GM19239 (cell line): ENCODE measurements around the gene COQ10A.

Experiments used
- DNase-seq: peaks from one replicate; pipeline ENCODE4 v3.0.0; 2011; ENCODE audit warnings: low spot score; ENCODE audit not compliant: insufficient read length
- FAIRE-seq: peaks from 2 replicates; lab custom pipeline; 2011; peaks lifted over from hg19 to GRCh38; lab: Jason Lieb, UNC

COQ10A gene

DNA sequence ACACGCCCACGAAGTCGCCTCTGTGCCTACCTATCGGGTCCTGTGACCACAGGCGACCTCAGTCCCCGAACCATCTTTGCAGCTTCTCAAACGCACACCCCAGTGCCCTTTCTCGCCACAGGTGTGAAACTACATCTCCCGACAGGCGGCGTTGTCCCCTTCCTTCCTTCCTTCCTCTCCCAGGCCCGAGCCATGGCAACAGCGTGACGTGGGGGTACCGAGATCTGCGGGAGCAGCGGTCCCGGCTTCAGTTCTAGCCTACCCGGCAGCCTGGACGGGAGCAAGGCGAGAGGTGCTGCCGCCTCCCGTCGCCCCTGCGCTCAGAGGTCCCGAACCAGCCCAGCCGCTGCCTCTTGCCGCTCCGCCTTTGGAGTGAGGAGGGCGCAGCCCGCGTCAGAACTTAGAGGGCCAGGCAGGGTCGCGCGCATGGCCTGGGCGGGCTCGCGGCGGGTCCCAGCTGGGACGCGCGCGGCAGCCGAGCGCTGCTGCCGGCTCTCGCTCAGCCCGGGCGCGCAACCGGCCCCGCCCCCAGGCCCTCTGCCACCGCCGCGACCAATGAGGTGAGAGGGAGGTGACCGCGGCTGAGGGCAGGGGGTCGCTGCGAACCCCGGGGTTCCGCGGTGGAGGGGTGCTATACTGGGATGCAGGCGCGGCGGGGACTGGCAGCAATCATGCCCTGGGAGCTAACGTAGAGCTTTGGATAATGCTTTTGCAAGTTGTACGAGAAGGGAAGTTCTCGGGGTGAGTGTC, at the start of gene COQ10A:
Gene COQ10A (plus strand): TSS at position 250 of the 750 bp plus-strand sequence. CDS start 177 bp downstream, at position 427.
- FAIRE-seq (peak; percentile 78), DNase-seq (peak; percentile 90)

DNA sequence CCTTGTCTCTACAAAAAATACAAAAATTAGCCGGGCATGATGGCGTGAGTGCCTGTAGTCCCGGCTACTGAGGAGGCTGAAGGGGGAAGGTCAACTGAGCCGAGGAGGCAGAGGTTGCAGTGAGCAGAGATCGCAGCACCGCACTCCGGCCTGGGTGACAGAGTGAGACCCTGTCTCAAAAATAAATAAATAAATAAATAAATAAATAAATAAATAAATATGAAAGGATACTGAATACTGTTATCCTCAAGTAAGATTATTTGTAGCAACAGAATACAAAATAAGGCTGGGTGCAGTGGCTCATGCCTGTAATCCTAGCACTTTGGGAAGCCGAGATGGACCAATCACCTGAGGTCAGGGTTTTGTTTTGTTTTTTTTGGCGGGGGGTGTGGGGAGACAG, 46.9 kb upstream of the COQ10A start:
- no peak for DNase-seq
- no peak for FAIRE-seq

DNA sequence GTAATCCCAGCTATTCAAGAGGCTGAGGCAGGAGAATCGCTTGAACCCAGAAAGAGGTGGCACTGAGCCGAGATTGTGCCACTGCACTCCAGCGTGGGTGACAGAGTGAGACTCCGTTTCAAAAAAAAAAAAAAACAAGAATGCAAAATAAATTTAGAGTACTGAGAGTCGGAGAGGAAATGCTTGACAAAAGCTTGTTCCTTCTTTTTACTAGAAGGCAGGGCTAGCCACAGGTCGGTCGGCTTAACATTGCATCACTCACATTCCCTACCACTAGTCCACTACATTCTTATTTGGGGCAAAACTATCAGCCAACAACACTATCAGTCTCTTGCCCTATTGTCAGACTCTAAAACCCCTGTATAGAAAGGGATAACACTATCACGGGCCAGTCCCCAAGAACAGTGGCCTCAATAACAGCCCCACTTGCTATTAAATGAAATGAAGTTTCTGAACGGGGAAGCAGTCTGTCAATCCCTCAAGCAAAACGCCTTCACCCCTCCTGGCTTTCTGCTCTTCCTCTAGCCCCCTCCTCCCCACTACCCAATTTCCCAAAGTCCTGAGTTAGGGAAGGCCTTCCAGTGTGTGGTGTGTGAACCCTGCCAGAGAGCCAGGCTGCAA, 46.0 kb upstream of the COQ10A start:
- DNase-seq = no peak
- FAIRE-seq = peak; percentile 11

DNA sequence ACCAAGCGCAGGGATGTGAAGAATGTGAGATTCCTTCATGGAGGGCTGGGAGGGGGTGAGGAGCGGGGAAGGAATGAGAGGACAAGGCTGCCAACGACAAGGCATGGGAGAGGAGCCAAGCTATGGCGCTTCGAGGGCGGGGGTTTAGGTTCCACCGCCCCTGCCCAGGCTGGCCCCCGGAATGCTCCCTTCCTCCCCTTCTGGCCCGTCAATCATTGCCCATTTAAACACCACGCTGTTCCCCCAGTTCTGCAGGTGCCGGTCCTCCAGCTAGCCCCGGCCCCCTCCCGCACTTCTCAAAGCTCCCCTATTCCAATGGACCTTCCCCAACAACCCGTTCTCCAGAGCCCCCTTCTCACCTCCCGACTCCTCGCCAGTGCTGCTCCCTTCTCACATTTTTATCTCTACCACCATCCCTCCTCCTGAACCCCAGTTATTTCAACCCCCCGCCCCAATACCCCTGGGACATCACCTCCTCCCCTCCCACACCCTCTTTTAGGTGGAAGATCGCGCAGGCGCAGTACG, 45.4 kb upstream of the COQ10A start:
- FAIRE-seq (no peak), DNase-seq (no peak)

DNA sequence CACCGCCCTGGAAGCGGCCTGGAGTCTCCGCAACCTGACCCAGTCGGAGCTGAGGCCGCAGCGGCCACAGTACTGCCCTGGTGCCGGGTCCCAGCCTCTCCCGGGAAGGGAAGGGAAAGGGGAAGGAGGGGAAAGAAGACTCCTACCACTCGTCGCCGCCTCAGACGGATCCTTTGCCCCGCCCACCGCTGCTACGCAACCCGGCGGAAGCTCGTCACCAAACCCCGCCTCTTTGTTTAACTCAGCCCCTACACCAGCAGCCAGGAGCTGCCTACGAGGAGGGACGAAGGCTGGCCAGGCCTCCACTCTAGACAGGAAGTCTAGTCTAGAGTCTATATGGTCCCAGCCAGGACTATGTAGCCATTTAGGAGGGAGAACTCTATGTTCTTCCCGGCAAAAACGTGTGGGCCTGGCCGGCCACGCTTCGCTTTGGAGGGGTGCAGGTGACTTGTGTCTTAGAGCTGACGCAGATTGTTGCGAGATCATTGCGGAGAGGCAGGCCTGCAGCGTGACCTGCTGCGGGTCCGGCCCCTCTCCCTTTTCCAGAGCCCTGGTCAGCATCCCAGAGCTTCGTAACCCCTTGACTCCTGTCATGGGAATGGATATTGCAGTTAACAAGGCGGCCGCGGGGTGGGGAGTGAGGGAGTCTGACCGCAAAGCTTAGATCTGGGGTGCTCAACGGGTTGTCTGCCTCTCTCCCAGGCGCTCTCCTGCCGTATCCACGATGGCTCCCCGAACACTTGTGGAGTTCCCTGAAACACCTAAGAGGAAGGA, 44.8 kb upstream of the COQ10A start, which contains the start of gene RNF41:
Gene RNF41 (minus strand): TSS at position 166 of the 774 bp plus-strand sequence. CDS start 7,875 bp downstream, outside the sequence.
- FAIRE-seq (peak; percentile 100), DNase-seq (peak; percentile 98)

DNA sequence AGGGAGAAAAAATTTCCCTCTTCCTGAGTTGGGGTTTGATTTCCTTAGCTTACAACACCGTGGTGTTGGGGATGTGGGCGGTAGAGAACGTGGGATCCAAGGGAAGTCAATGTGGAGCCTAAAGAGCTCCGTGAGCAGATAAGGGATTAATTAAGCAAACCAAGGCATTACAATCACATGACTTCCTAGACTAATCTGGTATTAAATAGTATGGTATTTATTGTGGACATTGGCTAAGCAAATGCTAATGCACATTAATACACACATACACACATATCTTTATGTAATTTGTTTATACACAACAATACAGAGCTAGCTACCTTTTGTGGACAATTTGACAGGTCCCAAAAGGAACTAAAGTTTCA, 44.2 kb upstream of the COQ10A start:
- DNase-seq = no peak
- peak; percentile 57 for FAIRE-seq

DNA sequence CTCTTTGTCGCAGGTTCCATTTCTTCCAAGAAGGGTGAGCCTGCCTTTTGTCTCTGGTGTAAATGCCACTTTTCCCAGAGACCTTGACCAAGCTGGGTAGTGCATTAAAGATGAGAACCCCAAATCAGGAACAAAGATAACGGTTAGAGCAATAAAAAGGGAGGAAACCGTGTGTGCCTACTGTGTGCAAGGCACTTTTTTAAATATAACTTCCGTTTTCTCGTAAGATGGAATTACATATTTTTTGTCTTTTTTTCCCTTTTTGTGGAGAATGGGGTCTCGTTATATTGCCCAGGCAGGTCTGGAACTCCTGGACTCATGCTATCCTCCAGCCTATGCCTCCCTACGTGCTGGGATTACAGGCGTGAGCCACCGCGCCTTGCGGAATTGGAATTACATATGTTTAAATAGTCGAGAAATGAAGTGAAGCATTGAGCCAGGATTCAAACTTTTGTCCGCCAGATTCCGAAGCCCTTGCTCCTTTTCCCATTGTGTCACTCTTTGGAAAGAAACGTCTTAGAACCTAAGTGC, 43.1 kb upstream of the COQ10A start:
- no peak for DNase-seq
- FAIRE-seq = peak; percentile 62

DNA sequence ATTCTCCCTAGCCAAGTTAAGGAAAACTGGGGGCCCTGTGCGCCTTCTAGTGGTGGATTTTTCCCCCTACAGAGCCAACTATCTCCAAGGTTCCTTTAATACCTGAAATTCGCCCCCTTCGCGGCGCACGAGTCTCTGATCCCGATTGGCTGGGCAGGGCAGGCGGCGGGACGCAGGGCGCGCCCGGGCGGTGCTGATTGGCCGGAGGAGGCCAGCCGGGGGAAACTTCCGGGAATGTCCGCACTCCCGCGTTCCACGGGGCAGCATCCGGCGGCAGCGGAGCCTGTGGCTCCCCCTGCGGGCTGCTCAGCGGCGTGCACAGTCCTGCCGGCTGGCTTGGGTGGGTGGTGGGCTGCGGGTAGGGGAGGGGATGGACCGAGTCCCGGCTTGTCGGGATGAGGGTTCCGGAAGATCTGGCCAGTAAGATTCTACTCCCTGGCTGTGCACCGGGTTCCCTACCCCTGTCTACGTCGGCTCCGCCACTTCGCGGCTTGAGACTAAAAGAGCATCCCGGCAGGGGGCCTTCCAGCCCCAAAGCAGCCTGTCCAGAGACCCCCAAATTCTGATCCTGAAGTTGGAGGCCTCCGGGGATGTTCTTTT, 42.5 kb upstream of the COQ10A start, which contains the start of gene NABP2:
Gene NABP2 (plus strand): TSS at position 241 of the 600 bp plus-strand sequence. CDS start 515 bp downstream, outside the sequence.
- FAIRE-seq (peak; percentile 90), DNase-seq (peak; percentile 98)

DNA sequence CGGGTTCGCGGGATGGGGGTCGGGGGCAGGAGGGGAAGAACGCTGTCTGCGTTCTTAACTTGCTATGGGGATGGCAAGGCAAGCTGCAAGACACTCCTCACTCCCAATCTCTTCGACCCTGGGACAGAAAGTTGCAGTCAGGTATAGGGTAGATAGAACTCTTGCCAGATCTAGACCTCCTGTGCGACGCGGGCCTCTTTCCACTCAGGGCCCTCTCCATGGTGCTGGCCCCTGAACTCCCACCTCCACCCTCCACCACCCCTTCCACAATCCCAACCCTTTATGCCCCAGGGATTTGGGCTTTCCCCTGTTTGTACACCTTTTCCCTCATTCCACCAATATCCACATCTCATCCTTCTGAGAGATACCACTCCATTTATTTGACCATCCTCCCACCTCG, 41.8 kb upstream of the COQ10A start:
- DNase-seq (no peak), FAIRE-seq (no peak)

DNA sequence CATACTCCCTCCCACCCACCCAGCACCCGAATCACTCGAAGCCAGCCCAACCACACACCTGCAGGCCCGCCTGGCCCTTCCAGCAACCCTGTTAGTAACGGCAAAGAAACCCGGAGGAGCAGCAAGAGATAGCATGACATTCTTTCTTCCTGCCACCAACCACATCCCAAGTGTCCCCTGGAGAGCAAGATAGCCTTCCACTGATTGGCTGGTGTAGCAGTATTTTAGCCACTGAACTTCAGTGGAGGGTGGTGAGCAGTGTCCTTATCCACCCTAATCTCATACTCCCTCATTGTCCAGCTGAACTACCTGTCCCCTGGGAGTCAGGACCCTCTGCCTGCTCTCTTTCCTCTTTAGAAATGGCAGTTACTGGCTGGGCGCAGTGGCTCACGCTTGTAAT, 37.7 kb upstream of the COQ10A start:
- DNase-seq (no peak), FAIRE-seq (no peak)

DNA sequence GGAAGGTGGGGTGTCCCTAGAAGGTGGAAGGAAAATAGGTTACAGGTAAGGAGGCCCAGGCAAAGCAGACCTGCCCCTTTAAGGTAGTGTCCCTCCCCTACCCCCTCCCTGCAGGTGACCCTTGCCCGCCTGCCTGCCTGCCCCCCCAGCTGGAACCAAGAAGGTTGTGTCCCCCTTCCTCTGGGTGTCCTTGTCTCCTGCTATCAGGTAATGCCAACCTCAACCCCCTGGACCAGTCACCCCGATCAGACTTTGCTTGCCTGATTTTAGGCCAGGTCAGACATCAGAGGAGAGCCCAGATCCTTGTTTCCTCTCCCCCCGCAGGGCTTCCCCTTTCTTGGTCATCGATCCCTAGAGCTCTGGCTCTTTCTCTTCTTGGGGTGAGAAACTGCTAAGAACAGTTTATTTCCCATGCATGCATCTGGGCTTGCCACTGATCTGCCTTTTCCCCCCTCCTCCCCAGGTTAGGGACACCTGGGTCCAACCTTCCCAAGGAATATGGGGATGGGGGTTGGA, 36.8 kb upstream of the COQ10A start, which contains the start of gene SLC39A5:
Gene SLC39A5 (plus strand): TSS at position 136 of the 516 bp plus-strand sequence. CDS start 1,224 bp downstream, outside the sequence.
- FAIRE-seq = no peak
- DNase-seq = no peak

DNA sequence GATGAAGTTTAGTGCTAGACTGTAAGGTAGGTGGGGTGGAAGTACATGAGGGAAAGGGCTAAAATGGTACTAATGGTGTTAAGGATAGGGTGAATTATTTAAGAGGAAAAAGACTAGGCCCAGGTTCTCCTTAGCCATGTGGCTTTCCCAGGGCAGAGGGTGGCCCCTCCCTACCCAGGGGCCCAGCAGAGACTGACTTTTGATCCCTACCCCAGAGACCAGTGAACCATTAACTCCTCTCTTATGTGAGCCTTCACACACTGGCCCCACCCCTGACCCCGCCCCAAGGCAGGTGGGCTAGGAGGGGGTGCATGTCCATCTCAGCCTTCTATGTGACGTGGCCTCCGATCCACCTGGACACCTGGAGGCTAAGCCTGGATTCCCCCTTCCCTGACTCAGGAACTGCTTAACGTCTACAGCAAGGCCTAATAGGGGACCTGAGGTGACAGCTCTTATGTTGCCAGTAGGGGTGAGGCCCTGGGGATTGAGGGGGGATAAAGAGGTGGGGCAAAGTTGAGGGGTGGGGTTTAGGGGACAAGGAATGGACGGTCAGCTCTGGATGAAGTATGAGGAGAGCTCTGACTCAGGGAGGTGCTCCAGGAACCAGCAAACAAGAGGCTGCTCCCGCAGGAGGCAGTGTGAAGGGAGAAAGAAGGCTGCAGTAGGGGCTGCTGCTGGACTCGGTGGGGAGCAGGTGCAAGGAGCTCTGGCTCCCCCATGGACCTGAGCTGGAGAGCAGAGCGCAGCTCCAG, 36.1 kb upstream of the COQ10A start:
- FAIRE-seq (no peak), DNase-seq (no peak)

DNA sequence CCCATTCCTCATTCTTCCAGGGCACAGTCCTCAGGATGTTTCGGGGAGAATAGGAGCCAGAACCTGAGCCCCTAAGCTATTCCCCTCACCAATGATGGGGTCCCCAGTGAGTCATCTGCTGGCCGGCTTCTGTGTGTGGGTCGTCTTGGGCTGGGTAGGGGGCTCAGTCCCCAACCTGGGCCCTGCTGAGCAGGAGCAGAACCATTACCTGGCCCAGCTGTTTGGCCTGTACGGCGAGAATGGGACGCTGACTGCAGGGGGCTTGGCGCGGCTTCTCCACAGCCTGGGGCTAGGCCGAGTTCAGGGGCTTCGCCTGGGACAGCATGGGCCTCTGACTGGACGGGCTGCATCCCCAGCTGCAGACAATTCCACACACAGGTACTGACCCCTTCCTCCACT, 35.6 kb upstream of the COQ10A start:
- DNase-seq (no peak), FAIRE-seq (no peak)

DNA sequence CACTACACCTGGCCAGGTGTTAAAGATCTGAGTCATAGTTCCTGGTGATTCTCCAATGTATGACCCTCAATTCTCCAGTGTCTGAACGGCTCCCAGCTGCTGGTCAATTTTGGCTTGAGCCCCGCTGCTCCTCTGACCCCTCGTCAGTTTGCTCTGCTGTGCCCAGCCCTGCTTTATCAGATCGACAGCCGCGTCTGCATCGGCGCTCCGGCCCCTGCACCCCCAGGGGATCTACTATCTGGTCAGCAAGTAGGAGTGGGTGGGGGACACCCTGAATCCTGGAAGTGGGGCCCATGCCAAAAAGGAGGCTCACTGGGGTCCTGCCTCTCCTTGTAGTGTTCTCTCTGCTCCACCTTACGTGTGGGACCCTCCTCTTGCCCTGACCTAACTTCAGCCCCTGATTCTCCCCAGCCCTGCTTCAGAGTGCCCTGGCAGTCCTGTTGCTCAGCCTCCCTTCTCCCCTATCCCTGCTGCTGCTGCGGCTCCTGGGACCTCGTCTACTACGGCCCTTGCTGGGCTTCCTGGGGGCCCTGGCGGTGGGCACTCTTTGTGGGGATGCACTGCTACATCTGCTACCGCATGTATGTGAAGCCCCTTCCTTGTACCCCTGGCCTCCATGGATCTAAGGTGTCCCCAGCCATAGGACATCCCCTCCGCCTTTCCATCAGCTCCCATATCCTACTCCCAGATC, 31.9 kb upstream of the COQ10A start:
- FAIRE-seq (no peak), DNase-seq (no peak)

DNA sequence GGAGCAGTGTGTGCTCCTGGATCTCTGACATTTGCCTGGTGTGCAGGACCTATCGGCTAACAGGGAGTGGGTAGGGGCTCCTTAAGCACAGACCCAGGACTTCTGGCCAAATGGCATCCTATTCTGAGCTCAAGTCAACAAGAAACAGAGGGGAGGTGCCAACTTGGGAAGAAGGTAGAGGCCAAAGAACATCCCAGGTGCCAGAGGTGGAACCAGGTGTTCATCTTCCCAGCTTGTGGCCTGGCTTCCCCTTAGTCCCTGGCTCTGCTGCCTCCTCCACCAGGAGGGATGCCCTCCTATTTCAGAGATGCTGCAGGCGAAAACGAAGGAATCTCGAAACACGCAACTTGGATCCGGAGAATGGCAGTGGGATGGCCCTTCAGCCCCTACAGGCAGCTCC, 30.7 kb upstream of the COQ10A start:
- DNase-seq = no peak
- no peak for FAIRE-seq

DNA sequence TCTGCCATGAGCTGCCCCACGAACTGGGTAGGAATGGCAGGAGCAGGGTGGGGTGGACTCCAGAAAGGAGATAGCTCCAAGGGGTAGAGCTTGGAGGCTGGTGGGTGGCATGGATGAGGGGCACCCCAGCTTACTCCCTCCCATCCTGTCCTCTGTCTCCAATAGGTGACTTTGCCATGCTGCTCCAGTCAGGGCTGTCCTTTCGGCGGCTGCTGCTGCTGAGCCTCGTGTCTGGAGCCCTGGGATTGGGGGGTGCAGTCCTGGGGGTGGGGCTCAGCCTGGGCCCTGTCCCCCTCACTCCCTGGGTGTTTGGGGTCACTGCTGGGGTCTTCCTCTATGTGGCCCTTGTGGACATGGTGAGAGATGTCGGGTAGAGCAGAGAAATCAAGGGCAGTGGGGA, 29.8 kb upstream of the COQ10A start:
- no peak for FAIRE-seq

DNA sequence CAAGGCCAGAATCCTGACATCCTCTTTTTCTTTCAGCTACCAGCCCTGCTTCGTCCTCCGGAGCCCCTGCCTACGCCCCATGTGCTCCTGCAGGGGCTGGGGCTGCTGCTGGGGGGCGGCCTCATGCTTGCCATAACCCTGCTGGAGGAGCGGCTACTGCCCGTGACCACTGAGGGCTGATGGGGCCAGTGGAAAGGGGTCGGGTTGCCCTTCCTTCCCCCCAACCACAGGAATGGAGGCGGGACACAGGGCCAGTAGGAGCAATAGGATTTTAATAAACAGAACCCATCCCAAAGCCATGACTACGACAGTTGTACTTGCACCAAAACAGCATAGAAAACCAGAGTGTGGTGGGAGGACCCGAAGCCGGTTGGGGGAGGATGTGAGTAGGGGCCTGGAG, 29.2 kb upstream of the COQ10A start:
- FAIRE-seq = no peak
- DNase-seq = no peak

More for the DNA sequence above, 29.8 kb upstream of the COQ10A start:
- no peak for DNase-seq
